MM.1S (cell line): Measurements from ENCODE around the gene CTU2.

Source experiments
- EZH2 ChIP-seq: fragments of 300-600 bp; sonication (generic); optimal IDR thresholded peaks from 2 replicates; pipeline ENCODE3; 2017; ENCODE audit warnings: low read depth, mild to moderate bottlenecking, antibody characterized with exemption, low read length, mixed read lengths
- TF ChIP-seq, protein P1 (sequence below): fragments of 300-600 bp; sonication (generic); IDR thresholded peaks from 2 replicates; pipeline ENCODE4 v1.5.1; 2016; ENCODE audit warnings: antibody characterized with exemption, low read length, mixed read lengths

GRCh38 chr16:88724855-88725555 is 18.7 kb downstream of the CTU2 start:
- TF ChIP-seq, protein P1, sequence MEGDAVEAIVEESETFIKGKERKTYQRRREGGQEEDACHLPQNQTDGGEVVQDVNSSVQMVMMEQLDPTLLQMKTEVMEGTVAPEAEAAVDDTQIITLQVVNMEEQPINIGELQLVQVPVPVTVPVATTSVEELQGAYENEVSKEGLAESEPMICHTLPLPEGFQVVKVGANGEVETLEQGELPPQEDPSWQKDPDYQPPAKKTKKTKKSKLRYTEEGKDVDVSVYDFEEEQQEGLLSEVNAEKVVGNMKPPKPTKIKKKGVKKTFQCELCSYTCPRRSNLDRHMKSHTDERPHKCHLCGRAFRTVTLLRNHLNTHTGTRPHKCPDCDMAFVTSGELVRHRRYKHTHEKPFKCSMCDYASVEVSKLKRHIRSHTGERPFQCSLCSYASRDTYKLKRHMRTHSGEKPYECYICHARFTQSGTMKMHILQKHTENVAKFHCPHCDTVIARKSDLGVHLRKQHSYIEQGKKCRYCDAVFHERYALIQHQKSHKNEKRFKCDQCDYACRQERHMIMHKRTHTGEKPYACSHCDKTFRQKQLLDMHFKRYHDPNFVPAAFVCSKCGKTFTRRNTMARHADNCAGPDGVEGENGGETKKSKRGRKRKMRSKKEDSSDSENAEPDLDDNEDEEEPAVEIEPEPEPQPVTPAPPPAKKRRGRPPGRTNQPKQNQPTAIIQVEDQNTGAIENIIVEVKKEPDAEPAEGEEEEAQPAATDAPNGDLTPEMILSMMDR: no peak
- no peak for TF ChIP-seq EZH2
